ENCODE data around the gene MDH2.
"Not testable (repeated sequence)": the region's sequence is repeated elsewhere in the genome, so short reads cannot be mapped to it uniquely, and the experiment has no call there.

The MDH2 gene

GRCh38 chr7:76002822-76003221 is 45.1 kb upstream of the MDH2 start:
- H3K4me1 ChIP-seq (ENCODE audit: insufficient read depth, low read length, poor library complexity, severe bottlenecking): no peaks in the 10 kb centered on the region
- no peak overlapping the region for H3K4me2 ChIP-seq (ENCODE audit: low read depth, low read length, poor library complexity, severe bottlenecking)
- no peaks in the 10 kb centered on the region for H3K9me3 ChIP-seq (ENCODE audit: insufficient read depth, low read depth, low read length)
- H4K20me1 ChIP-seq (ENCODE audit: insufficient read depth, low read length, poor library complexity, severe bottlenecking): no peaks in the 10 kb centered on the region
- H3K36me3 ChIP-seq (ENCODE audit: insufficient read depth, low read length): peaks cover 3% of the 10 kb centered on the region; the same call in 1 of the 2 replicates
- no peak overlapping the region for H3K9ac ChIP-seq (ENCODE audit: low read depth, low read length, poor library complexity, severe bottlenecking)
- H3K9me2 ChIP-seq (replicated peaks; ENCODE audit: low read depth, low read length): no peaks in the 10 kb centered on the region
- no peak overlapping the region for H2AFZ ChIP-seq (ENCODE audit: low read length)
- H3K4me3 ChIP-seq (ENCODE audit: low read length, poor library complexity, severe bottlenecking): no peak overlapping the region
- H3K79me2 ChIP-seq (ENCODE audit: insufficient read depth, low read length): no peaks in the 10 kb centered on the region
- H3F3A ChIP-seq (ENCODE audit: low read depth): no peaks in the 10 kb centered on the region
- TF ChIP-seq CTCF (conservative IDR thresholded peaks at IDR 0.05; ENCODE audit: low read length) (no peak), EZH2phosphoT487 (IDR thresholded peaks at IDR 0.05; ENCODE audit: borderline replicate concordance) (no peak)
- no peaks in the 10 kb centered on the region for H3K27me3 ChIP-seq (ENCODE audit: insufficient read depth, low read length, poor library complexity, severe bottlenecking)

DNA sequence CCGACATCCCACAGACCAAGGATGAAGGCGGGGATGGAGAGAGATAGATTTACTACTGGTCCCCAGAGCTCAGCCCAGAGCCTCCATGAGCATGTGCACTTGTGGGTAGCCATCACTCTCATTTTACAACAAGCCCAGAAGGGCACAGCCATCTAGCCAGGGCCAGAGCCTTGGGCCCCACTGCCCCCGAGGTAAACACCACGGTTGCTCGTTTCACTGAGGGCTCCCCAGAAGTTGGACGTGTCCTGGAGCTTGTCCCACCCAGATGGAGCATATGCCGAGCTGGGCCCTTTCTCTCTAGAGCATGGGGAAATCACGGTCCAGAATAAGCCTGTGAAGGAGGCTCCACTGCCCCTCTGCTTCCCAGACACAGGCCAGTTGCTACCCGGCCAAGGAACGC is 44.6 kb upstream of the MDH2 start:
- Histone ChIP-seq H3K4me1 (ENCODE audit: insufficient read depth, low read length, poor library complexity, severe bottlenecking) (peaks cover 1% of the 10 kb centered on the region), H3K79me2 (ENCODE audit: insufficient read depth, low read length) (no peaks in the 10 kb centered on the region), H3K4me3 (ENCODE audit: low read length, poor library complexity, severe bottlenecking) (no peak overlapping the region), H4K20me1 (ENCODE audit: insufficient read depth, low read length, poor library complexity, severe bottlenecking) (no peaks in the 10 kb centered on the region), H3K9me2 (replicated peaks; ENCODE audit: low read depth, low read length) (no peaks in the 10 kb centered on the region), H3K4me2 (ENCODE audit: low read depth, low read length, poor library complexity, severe bottlenecking) (no peak overlapping the region), H3K27me3 (ENCODE audit: insufficient read depth, low read length, poor library complexity, severe bottlenecking) (no peaks in the 10 kb centered on the region), H3F3A (ENCODE audit: low read depth) (no peaks in the 10 kb centered on the region), H2AFZ (ENCODE audit: low read length) (no peak overlapping the region), H3K9me3 (ENCODE audit: insufficient read depth, low read depth, low read length) (no peaks in the 10 kb centered on the region), H3K9ac (ENCODE audit: low read depth, low read length, poor library complexity, severe bottlenecking) (no peak overlapping the region), H3K36me3 (ENCODE audit: insufficient read depth, low read length) (peaks cover 3% of the 10 kb centered on the region; the same call in 1 of the 2 replicates)
- TF ChIP-seq CTCF (conservative IDR thresholded peaks at IDR 0.05; ENCODE audit: low read length): no peak
- TF ChIP-seq EZH2phosphoT487 (IDR thresholded peaks at IDR 0.05; ENCODE audit: borderline replicate concordance): no peak

GRCh38 chr7:76005004-76005403 is 42.9 kb upstream of the MDH2 start:
- not testable (repeated sequence) for H3K9me2 ChIP-seq (replicated peaks; ENCODE audit: low read depth, low read length); H3K27me3 ChIP-seq (ENCODE audit: insufficient read depth, low read length, poor library complexity, severe bottlenecking); H3K79me2 ChIP-seq (ENCODE audit: insufficient read depth, low read length); H3F3A ChIP-seq (ENCODE audit: low read depth); H4K20me1 ChIP-seq (ENCODE audit: insufficient read depth, low read length, poor library complexity, severe bottlenecking); H3K4me3 ChIP-seq (ENCODE audit: low read length, poor library complexity, severe bottlenecking); H2AFZ ChIP-seq (ENCODE audit: low read length); H3K4me1 ChIP-seq (ENCODE audit: insufficient read depth, low read length, poor library complexity, severe bottlenecking); H3K9ac ChIP-seq (ENCODE audit: low read depth, low read length, poor library complexity, severe bottlenecking); H3K36me3 ChIP-seq (ENCODE audit: insufficient read depth, low read length); H3K9me3 ChIP-seq (ENCODE audit: insufficient read depth, low read depth, low read length); H3K4me2 ChIP-seq (ENCODE audit: low read depth, low read length, poor library complexity, severe bottlenecking)

DNA sequence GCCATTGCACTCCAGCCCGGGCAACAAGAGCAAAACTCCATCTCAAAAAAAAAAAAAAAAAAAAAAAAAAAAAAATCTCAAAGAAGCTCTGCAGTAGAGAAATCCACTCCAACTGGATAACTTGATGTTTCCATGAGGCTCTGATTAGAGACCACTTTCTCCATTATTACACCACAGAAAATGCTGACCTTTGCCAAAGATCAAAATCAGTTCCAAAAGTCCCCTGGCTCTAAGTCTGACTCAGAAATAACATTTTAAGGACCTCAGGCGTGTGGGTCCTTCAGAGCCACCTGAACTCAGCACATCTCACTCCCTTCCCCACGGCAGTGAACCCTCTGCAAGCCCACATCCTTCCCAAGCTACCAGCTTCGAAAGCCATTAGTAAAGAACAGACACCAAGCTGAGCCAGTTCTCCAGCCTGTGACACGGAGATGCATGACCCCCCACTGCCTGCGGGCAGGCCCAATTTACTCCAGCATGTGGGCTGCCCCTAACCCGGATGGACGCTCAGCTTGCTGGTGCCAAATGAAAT is 39.7 kb upstream of the MDH2 start:
- Histone ChIP-seq H3K27me3 (ENCODE audit: insufficient read depth, low read length, poor library complexity, severe bottlenecking) (no peaks in the 10 kb centered on the region), H3K36me3 (ENCODE audit: insufficient read depth, low read length) (peaks cover 3% of the 10 kb centered on the region; the same call in 1 of the 2 replicates), H3K4me3 (ENCODE audit: low read length, poor library complexity, severe bottlenecking) (no peak overlapping the region), H3K9me3 (ENCODE audit: insufficient read depth, low read depth, low read length) (no peaks in the 10 kb centered on the region), H3K79me2 (ENCODE audit: insufficient read depth, low read length) (no peaks in the 10 kb centered on the region), H3K4me2 (ENCODE audit: low read depth, low read length, poor library complexity, severe bottlenecking) (no peak overlapping the region), H2AFZ (ENCODE audit: low read length) (no peak overlapping the region), H3K9me2 (replicated peaks; ENCODE audit: low read depth, low read length) (no peaks in the 10 kb centered on the region), H3K4me1 (ENCODE audit: insufficient read depth, low read length, poor library complexity, severe bottlenecking) (peaks cover 7% of the 10 kb centered on the region), H3F3A (ENCODE audit: low read depth) (no peaks in the 10 kb centered on the region), H3K9ac (ENCODE audit: low read depth, low read length, poor library complexity, severe bottlenecking) (no peak overlapping the region), H4K20me1 (ENCODE audit: insufficient read depth, low read length, poor library complexity, severe bottlenecking) (no peaks in the 10 kb centered on the region)
- TF ChIP-seq CTCF (conservative IDR thresholded peaks at IDR 0.05; ENCODE audit: low read length): no peak
- no peak for TF ChIP-seq EZH2phosphoT487 (IDR thresholded peaks at IDR 0.05; ENCODE audit: borderline replicate concordance)

Data from Loucy (cell line).